ENCODE measurements around the gene POU2AF1. TPM values are rescaled to one million over a fixed set of nuclear protein-coding genes. Genes with fewer than 3 reads are reported as not detected.

Gene POU2AF1
- polyA plus RNA-seq, 1 donor from 2014 or later = not detected

DNA sequence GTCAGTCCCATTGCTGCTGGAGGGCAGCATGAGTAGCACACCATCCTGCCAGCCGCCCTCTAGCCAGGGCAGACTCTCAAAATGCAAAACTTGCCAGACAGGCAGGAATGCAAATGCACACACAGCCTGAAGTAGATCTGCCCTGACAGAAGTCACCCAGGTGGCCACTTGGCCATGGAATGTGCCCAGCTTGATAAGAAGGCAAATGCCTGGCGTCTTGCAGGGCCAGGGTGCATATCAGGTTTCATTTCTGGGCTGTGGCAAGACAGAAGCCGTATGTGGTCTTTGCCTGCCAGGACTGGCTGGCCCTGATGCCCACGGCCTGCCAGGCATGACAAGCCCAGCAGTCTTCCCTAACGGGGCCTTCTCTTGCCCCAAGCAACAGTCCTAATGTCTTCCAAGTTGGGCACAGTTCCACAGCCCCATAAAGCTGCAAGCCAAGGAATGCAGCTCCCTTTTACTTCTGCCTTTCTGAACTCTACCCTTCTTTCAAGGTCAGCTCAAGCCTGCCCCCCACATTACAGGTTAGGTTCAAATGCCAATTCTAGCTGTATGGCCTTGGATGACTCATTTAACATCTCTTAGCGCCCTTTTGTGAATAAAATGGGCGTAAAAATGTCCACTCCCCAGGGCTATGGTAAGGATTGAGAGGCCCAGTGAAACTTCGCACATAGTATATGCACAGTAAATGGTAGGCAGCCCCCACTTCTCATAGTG lies 51.0 kb downstream of the POU2AF1 start:
- Histone ChIP-seq H3F3A (ENCODE audit: insufficient read depth, low read length, poor library complexity, severe bottlenecking) (no peaks in the 10 kb centered on the region), H3K79me2 (replicated peaks; ENCODE audit: insufficient read depth, low read length) (no peaks in the 10 kb centered on the region), H3K27me3 (ENCODE audit: insufficient read depth, low read depth, low read length) (no peaks in the 10 kb centered on the region), H2AFZ (ENCODE audit: low read depth, low read length) (no peak overlapping the region), H3K27ac (ENCODE audit: low read length) (no peak overlapping the region), H3K9me3 (ENCODE audit: low read length) (no peaks in the 10 kb centered on the region), H3K4me3 (ENCODE audit: low read length) (no peak overlapping the region), H4K20me1 (ENCODE audit: insufficient read depth) (no peaks in the 10 kb centered on the region), H3K9me2 (ENCODE audit: insufficient read depth, low read length) (no peaks in the 10 kb centered on the region), H3K36me3 (ENCODE audit: insufficient read depth, low read length) (no peaks in the 10 kb centered on the region), H3K4me2 (ENCODE audit: low read length) (no peak overlapping the region), H3K9ac (ENCODE audit: low read length) (no peak overlapping the region)
- TF ChIP-seq RAD21 (conservative IDR thresholded peaks at IDR 0.05) (no peak), EZH2 (IDR thresholded peaks at IDR 0.05; ENCODE audit: borderline replicate concordance, insufficient read depth, low read length, poor library complexity, severe bottlenecking) (no peak), MXI1 (conservative IDR thresholded peaks at IDR 0.05; ENCODE audit: poor library complexity, severe bottlenecking) (no peak), POLR2AphosphoS5 (IDR thresholded peaks at IDR 0.05) (no peak)

DNA sequence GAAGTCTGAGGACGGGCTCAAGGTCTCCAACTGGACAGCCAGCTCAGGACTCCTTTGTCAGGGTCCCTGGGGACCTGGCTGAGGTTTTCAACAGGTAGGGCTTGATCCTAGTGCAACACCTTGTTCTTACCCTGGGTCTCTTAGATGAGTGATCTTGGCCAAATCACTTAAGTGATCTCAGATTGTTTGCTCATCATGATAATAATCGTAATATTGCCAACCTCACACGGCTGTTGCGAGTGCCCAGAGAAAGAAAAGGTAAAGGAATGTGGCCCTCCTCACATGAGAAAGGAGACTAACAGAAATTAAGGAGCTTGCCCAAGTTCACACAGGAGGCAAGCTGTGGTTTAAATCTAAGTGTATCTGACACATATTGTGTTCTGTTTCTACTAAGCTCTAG lies 52.3 kb downstream of the POU2AF1 start:
- Histone ChIP-seq H3K27ac (ENCODE audit: low read length) (no peak overlapping the region), H3K9me2 (ENCODE audit: insufficient read depth, low read length) (no peaks in the 10 kb centered on the region), H3F3A (ENCODE audit: insufficient read depth, low read length, poor library complexity, severe bottlenecking) (no peaks in the 10 kb centered on the region), H3K36me3 (ENCODE audit: insufficient read depth, low read length) (no peaks in the 10 kb centered on the region), H4K20me1 (ENCODE audit: insufficient read depth) (no peaks in the 10 kb centered on the region), H3K79me2 (replicated peaks; ENCODE audit: insufficient read depth, low read length) (no peaks in the 10 kb centered on the region), H3K9me3 (ENCODE audit: low read length) (no peaks in the 10 kb centered on the region), H3K9ac (ENCODE audit: low read length) (no peak overlapping the region), H2AFZ (ENCODE audit: low read depth, low read length) (no peak overlapping the region), H3K27me3 (ENCODE audit: insufficient read depth, low read depth, low read length) (no peaks in the 10 kb centered on the region), H3K4me2 (ENCODE audit: low read length) (no peak overlapping the region), H3K4me3 (ENCODE audit: low read length) (no peak overlapping the region)
- TF ChIP-seq EZH2 (IDR thresholded peaks at IDR 0.05; ENCODE audit: borderline replicate concordance, insufficient read depth, low read length, poor library complexity, severe bottlenecking) (no peak), TAF1 (IDR thresholded peaks at IDR 0.05; ENCODE audit: low read depth) (no peak), RAD21 (conservative IDR thresholded peaks at IDR 0.05) (no peak), MXI1 (conservative IDR thresholded peaks at IDR 0.05; ENCODE audit: poor library complexity, severe bottlenecking) (no peak), EP300 (conservative IDR thresholded peaks at IDR 0.05; ENCODE audit: poor library complexity, severe bottlenecking) (no peak), REST (IDR thresholded peaks at IDR 0.05; ENCODE audit: borderline replicate concordance) (no peak), POLR2AphosphoS5 (IDR thresholded peaks at IDR 0.05) (no peak), SMC3 (conservative IDR thresholded peaks at IDR 0.05; ENCODE audit: poor library complexity) (no peak)
- TF ChIP-seq, protein P1, sequence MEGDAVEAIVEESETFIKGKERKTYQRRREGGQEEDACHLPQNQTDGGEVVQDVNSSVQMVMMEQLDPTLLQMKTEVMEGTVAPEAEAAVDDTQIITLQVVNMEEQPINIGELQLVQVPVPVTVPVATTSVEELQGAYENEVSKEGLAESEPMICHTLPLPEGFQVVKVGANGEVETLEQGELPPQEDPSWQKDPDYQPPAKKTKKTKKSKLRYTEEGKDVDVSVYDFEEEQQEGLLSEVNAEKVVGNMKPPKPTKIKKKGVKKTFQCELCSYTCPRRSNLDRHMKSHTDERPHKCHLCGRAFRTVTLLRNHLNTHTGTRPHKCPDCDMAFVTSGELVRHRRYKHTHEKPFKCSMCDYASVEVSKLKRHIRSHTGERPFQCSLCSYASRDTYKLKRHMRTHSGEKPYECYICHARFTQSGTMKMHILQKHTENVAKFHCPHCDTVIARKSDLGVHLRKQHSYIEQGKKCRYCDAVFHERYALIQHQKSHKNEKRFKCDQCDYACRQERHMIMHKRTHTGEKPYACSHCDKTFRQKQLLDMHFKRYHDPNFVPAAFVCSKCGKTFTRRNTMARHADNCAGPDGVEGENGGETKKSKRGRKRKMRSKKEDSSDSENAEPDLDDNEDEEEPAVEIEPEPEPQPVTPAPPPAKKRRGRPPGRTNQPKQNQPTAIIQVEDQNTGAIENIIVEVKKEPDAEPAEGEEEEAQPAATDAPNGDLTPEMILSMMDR (IDR thresholded peaks at IDR 0.05; ENCODE audit: poor library complexity, severe bottlenecking) = no peak
